Renal cortex interstitium (tissue), 11 donors: ENCODE data around the gene PGD. TPM values are rescaled to one million over a fixed set of nuclear protein-coding genes. Genes with fewer than 3 reads are reported as not detected.
"Not testable (repeated sequence)": the region's sequence is repeated elsewhere in the genome, so short reads cannot be mapped to it uniquely, and the experiment has no call there.

Experiments used
- DNase-seq, 11 donors: peaks; one replicate each; pipeline ENCODE4 v3.0.0-alpha.2; 2013; ENCODE audit warnings: low read depth in 9 of 11, low spot score in 4 of 11; ENCODE audit errors: extremely low read depth in 1 of 11
- polyA plus RNA-seq, 3 donors: library from polyadenylated mRNA; unstranded; fragments of 120-200 nt; gene quantifications; one replicate each; pipeline ENCODE4 v1.2.1, GENCODE V29; 2013; ENCODE audit not compliant: insufficient read length in 3 of 3

Gene PGD
- polyA plus RNA-seq, 3 donors = 168 to 220 (median 180) TPM

- DNase-seq = no peak
Measured at GRCh38 chr1:10386761-10387676, 11.8 kb upstream of the PGD start.

- DNase-seq = peak in 3 of 11 donors; percentile 12 to 29 (median 24)
Measured at GRCh38 chr1:10387677-10388386, 11.0 kb upstream of the PGD start.

GRCh38 chr1:10388387-10388715 lies 10.5 kb upstream of the PGD start:
- no peak for DNase-seq

- DNase-seq = no peak
Measured at GRCh38 chr1:10389271-10389973, 9.4 kb upstream of the PGD start.

GRCh38 chr1:10396870-10397269 lies 2.0 kb upstream of the PGD start:
- no peak for DNase-seq

GRCh38 chr1:10398278-10398733 lies 558 bp upstream of the PGD start:
- DNase-seq = no peak

- peak in 2 of 11 donors; percentile 12 to 25 for DNase-seq
Measured at GRCh38 chr1:10399444-10399941, 629 bp downstream of the PGD start.

- no peak for DNase-seq
Measured at GRCh38 chr1:10400013-10400412, 1.1 kb downstream of the PGD start.

- no peak for DNase-seq
Measured at GRCh38 chr1:10401281-10401680, 2.4 kb downstream of the PGD start.

- DNase-seq = no peak
Measured at GRCh38 chr1:10402729-10403274, 3.9 kb downstream of the PGD start.

- no peak for DNase-seq
Measured at GRCh38 chr1:10407201-10407600, 8.3 kb downstream of the PGD start.

GRCh38 chr1:10415211-10415930 lies 16.5 kb downstream of the PGD start:
- no peak for DNase-seq

GRCh38 chr1:10415967-10416366 lies 17.1 kb downstream of the PGD start:
- DNase-seq = not testable (repeated sequence)

GRCh38 chr1:10418741-10419140 lies 19.9 kb downstream of the PGD start:
- not testable (repeated sequence) for DNase-seq

- no peak for DNase-seq
Measured at GRCh38 chr1:10419351-10419750, 20.5 kb downstream of the PGD start.

- DNase-seq = no peak
Measured at GRCh38 chr1:10421637-10422036, 22.8 kb downstream of the PGD start.

- DNase-seq = no peak
Measured at GRCh38 chr1:10424034-10424433, 25.2 kb downstream of the PGD start.

GRCh38 chr1:10424651-10425050 lies 25.8 kb downstream of the PGD start:
- DNase-seq = no peak
